Esophagus muscularis mucosa (tissue), 4 donors: Measurements from ENCODE around the gene SLC2A11. TPM values are rescaled to one million over a fixed set of nuclear protein-coding genes. Genes with fewer than 3 reads are reported as not detected.

Experiments
- DNase-seq: peaks from one replicate; pipeline ENCODE4 v3.0.0-alpha.2; 2017; ENCODE audit errors: extremely low spot score
- H3K27ac ChIP-seq, 4 donors: fragments of 200-600 bp; sonication (generic); replicated peaks in 1 of 4; 1 replicate in 3 of 4; 2 replicates in 1 of 4; pipeline ENCODE4 v1.5.1; 2016 to 2019; ENCODE audit warnings: mild to moderate bottlenecking in 1 of 4
- H3K27me3 ChIP-seq, 4 donors: fragments of 200-600 bp; sonication (generic); one replicate each; pipeline versions ENCODE4 v1.5.1 to v1.6.0; 2016 to 2019
- H3K36me3 ChIP-seq, 4 donors: fragments of 200-600 bp; sonication (generic); one replicate each; pipeline ENCODE4 v1.5.1; 2016 to 2019
- H3K4me1 ChIP-seq, 4 donors: fragments of 200-600 bp; sonication (generic); one replicate each; pipeline ENCODE4 v1.5.1; 2016 to 2019
- H3K4me3 ChIP-seq, 4 donors: fragments of 200-600 bp; sonication (generic); 1 replicate in 2 of 4; 2 replicates in 2 of 4; pipeline ENCODE4 v1.5.1; 2016 to 2019; ENCODE audit warnings: mild to moderate bottlenecking in 4 of 4, moderate library complexity in 1 of 4
- H3K9me3 ChIP-seq, 4 donors: fragments of 200-600 bp; sonication (generic); 1 replicate in 3 of 4; 2 replicates in 1 of 4; pipeline ENCODE4 v1.5.1; 2016 to 2019
- EP300 ChIP-seq: sonication (generic); formaldehyde crosslinking; IDR thresholded peaks from one replicate; pipeline ENCODE4 v1.6.1; 2017; ENCODE audit warnings: antibody characterized with exemption
- POLR2A ChIP-seq: fragments of 450-650 bp; IDR thresholded peaks from one replicate; pipeline ENCODE4 v1.6.1; 2017; ENCODE audit warnings: antibody characterized with exemption, moderate library complexity, mild to moderate bottlenecking, low read depth
- POLR2AphosphoS5 ChIP-seq, 2 donors: sonication (generic); formaldehyde crosslinking; IDR thresholded peaks; one replicate each; pipeline ENCODE4 v1.6.1; 2017; ENCODE audit warnings: antibody characterized with exemption in 2 of 2
- WGBS: methylation state at CpG from one replicate; pipeline ENCODE4 v1.1.5; 2018; 5-methylcytosine and 5-hydroxymethylcytosine counted together
- intact Hi-C: fragments of 100-400 bp; cut with DNase I; formaldehyde crosslinking; loops from one replicate; pipeline ENCODE4 v1.15.1; 2023
- total RNA-seq, 4 donors: library from RNA; depleted of rRNA; stranded (reverse); fragments of >200 nt; gene quantifications; one replicate each; pipeline versions ENCODE4 v1.1.0 to v1.2.1, GENCODE V29; 2016
- TF ChIP-seq, protein P1 (sequence below), 3 experiments: fragments of 200-600 bp in 2 of 3; fragments of 450-650 bp in 1 of 3; sonication (generic) in 2 of 3; IDR thresholded peaks; one replicate each; pipeline ENCODE4 v1.5.1; 2017 to 2019; ENCODE audit warnings: antibody characterized with exemption in 3 of 3, mild to moderate bottlenecking in 2 of 3, moderate library complexity in 1 of 3

SLC2A11 gene
- total RNA-seq, 4 donors from 2014 or later = 11.6 to 17.4 (median 15.3) TPM

- H3K27me3 ChIP-seq = no peaks in the 10 kb centered on the region
- peaks cover 28 to 51% (median 40%) of the 10 kb centered on the region in 4 donors for H3K4me1 ChIP-seq
- intact Hi-C loops = no loop called here
- H3K9me3 ChIP-seq = no peaks in the 10 kb centered on the region
- no peak overlapping the region for H3K27ac ChIP-seq
- WGBS = 47% methylated on average over 20 of the region's 41 CpGs
- no peak for DNase-seq
- no peak for TF ChIP-seq POLR2A
- TF ChIP-seq POLR2AphosphoS5 (IDR thresholded peaks at IDR 0.05) = no peak
- no peak for TF ChIP-seq EP300
- TF ChIP-seq, protein P1, sequence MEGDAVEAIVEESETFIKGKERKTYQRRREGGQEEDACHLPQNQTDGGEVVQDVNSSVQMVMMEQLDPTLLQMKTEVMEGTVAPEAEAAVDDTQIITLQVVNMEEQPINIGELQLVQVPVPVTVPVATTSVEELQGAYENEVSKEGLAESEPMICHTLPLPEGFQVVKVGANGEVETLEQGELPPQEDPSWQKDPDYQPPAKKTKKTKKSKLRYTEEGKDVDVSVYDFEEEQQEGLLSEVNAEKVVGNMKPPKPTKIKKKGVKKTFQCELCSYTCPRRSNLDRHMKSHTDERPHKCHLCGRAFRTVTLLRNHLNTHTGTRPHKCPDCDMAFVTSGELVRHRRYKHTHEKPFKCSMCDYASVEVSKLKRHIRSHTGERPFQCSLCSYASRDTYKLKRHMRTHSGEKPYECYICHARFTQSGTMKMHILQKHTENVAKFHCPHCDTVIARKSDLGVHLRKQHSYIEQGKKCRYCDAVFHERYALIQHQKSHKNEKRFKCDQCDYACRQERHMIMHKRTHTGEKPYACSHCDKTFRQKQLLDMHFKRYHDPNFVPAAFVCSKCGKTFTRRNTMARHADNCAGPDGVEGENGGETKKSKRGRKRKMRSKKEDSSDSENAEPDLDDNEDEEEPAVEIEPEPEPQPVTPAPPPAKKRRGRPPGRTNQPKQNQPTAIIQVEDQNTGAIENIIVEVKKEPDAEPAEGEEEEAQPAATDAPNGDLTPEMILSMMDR (IDR thresholded peaks at IDR 0.05) = no peak
- peaks cover 17 to 33% (median 30%) of the 10 kb centered on the region in 4 donors for H3K36me3 ChIP-seq
- H3K4me3 ChIP-seq = peak overlapping the region; percentile 50 to 60 (median 55)
Measured at GRCh38 chr22:23837911-23838680, 19.6 kb upstream of the SLC2A11 start.

GRCh38 chr22:23838681-23839468, 18.8 kb upstream of the SLC2A11 start, which contains the start of gene DERL3:
TSS of gene DERL3 (minus strand) at chr22:23839006. CDS start at chr22:23838987, 19 bp downstream.
- intact Hi-C loops = no loop called here

DNA sequence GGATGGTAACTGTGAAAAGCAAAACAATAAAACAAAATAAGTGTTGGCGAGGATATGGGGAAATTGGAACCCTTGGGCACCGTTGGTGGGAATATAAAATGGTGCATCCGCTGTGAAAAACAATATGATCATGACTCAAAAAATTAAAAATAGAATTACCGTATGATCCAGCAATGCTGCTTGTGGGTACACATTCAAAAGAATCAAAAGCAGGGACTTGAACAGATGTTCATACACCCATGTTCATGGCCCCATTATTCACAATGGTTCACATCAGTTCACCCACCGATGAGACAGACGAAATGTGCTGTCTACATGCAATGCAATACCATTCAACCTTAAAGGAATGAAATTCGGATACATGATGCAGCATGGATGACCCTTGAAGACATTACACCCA, 17.6 kb upstream of the SLC2A11 start:
- H3K4me1 ChIP-seq = peaks cover 37 to 50% (median 44%) of the 10 kb centered on the region in 4 donors
- intact Hi-C loops = no loop called here

More at GRCh38 chr22:23838681-23839468, 18.8 kb upstream of the SLC2A11 start, which contains the start of gene DERL3:
- H3K4me1 ChIP-seq = peaks cover 28 to 49% (median 40%) of the 10 kb centered on the region in 4 donors
- 0% methylated on average over 22 of the region's 70 CpGs for WGBS
- peak within 1 kb of the TSS; percentile 50 to 60 (median 55) for H3K4me3 ChIP-seq
- H3K36me3 ChIP-seq = peaks cover 11 to 25% (median 22%) of the 10 kb centered on the region in 4 donors
- peak; percentile 99 for DNase-seq
- no peaks in the 10 kb centered on the region for H3K27me3 ChIP-seq
- H3K9me3 ChIP-seq = no peaks in the 10 kb centered on the region
- peak within 1 kb of the TSS in 1 of 4 donors; percentile 1 for H3K27ac ChIP-seq
- TF ChIP-seq POLR2AphosphoS5 (IDR thresholded peaks at IDR 0.05) (peak in 1 of 2 donors; percentile 61), POLR2A (no peak), EP300 (no peak)
- TF ChIP-seq, protein P1 (IDR thresholded peaks at IDR 0.05) = no peak

GRCh38 chr22:23841292-23841691, 16.4 kb upstream of the SLC2A11 start:
- intact Hi-C loops = no loop called here
- no peaks in the 10 kb centered on the region for H3K9me3 ChIP-seq
- TF ChIP-seq, protein P1 (IDR thresholded peaks at IDR 0.05) = no peak
- TF ChIP-seq POLR2A (no peak), EP300 (no peak), POLR2AphosphoS5 (IDR thresholded peaks at IDR 0.05) (no peak)
- DNase-seq = no peak
- peaks cover 42 to 52% (median 48%) of the 10 kb centered on the region in 4 donors for H3K4me1 ChIP-seq
- no peak overlapping the region for H3K4me3 ChIP-seq
- 89% methylated on average over 5 of the region's 5 CpGs for WGBS
- H3K27ac ChIP-seq = no peak overlapping the region
- no peaks in the 10 kb centered on the region for H3K27me3 ChIP-seq
- H3K36me3 ChIP-seq = peaks cover 0 to 2% (median 0%) of the 10 kb centered on the region in 4 donors

More for the DNA sequence above, 17.6 kb upstream of the SLC2A11 start:
- H3K4me3 ChIP-seq = no peak overlapping the region
- no peak for DNase-seq
- no peaks in the 10 kb centered on the region for H3K27me3 ChIP-seq
- no peaks in the 10 kb centered on the region for H3K9me3 ChIP-seq
- WGBS = 84% methylated on average over 7 of the region's 7 CpGs
- H3K27ac ChIP-seq = peak overlapping the region in 1 of 4 donors; percentile 1
- H3K36me3 ChIP-seq = peaks cover 0 to 13% (median 11%) of the 10 kb centered on the region in 4 donors
- TF ChIP-seq EP300 (no peak), POLR2A (no peak), POLR2AphosphoS5 (IDR thresholded peaks at IDR 0.05) (no peak)
- TF ChIP-seq, protein P1 (IDR thresholded peaks at IDR 0.05) = no peak
